Measurements from ENCODE around the gene WDR93. TPM values are rescaled to one million over a fixed set of nuclear protein-coding genes. Genes with fewer than 3 reads are reported as not detected.

WDR93 gene
- total RNA-seq, 1 experiment from 2014 or later = not detected

GRCh38 chr15:89745768-89746167, 55.2 kb downstream of the WDR93 start (continued):
- TF ChIP-seq ZNF121 (CRISPR knock-in tag; IDR thresholded peaks at IDR 0.05) (no peak), CBFB (CRISPR knock-in tag; IDR thresholded peaks at IDR 0.05; ENCODE audit: low read depth) (no peak), ATF3 (CRISPR knock-in tag; conservative IDR thresholded peaks at IDR 0.05) (no peak)
- TF ChIP-seq, protein P1, sequence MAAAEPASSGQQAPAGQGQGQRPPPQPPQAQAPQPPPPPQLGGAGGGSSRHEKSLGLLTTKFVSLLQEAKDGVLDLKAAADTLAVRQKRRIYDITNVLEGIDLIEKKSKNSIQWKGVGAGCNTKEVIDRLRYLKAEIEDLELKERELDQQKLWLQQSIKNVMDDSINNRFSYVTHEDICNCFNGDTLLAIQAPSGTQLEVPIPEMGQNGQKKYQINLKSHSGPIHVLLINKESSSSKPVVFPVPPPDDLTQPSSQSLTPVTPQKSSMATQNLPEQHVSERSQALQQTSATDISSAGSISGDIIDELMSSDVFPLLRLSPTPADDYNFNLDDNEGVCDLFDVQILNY (CRISPR knock-in tag; IDR thresholded peaks at IDR 0.05) = no peak
- TF ChIP-seq, protein P2, sequence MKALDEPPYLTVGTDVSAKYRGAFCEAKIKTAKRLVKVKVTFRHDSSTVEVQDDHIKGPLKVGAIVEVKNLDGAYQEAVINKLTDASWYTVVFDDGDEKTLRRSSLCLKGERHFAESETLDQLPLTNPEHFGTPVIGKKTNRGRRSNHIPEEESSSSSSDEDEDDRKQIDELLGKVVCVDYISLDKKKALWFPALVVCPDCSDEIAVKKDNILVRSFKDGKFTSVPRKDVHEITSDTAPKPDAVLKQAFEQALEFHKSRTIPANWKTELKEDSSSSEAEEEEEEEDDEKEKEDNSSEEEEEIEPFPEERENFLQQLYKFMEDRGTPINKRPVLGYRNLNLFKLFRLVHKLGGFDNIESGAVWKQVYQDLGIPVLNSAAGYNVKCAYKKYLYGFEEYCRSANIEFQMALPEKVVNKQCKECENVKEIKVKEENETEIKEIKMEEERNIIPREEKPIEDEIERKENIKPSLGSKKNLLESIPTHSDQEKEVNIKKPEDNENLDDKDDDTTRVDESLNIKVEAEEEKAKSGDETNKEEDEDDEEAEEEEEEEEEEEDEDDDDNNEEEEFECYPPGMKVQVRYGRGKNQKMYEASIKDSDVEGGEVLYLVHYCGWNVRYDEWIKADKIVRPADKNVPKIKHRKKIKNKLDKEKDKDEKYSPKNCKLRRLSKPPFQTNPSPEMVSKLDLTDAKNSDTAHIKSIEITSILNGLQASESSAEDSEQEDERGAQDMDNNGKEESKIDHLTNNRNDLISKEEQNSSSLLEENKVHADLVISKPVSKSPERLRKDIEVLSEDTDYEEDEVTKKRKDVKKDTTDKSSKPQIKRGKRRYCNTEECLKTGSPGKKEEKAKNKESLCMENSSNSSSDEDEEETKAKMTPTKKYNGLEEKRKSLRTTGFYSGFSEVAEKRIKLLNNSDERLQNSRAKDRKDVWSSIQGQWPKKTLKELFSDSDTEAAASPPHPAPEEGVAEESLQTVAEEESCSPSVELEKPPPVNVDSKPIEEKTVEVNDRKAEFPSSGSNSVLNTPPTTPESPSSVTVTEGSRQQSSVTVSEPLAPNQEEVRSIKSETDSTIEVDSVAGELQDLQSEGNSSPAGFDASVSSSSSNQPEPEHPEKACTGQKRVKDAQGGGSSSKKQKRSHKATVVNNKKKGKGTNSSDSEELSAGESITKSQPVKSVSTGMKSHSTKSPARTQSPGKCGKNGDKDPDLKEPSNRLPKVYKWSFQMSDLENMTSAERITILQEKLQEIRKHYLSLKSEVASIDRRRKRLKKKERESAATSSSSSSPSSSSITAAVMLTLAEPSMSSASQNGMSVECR (CRISPR knock-in tag; IDR thresholded peaks at IDR 0.05; ENCODE audit: borderline replicate concordance) = no peak
- TF ChIP-seq, protein P3, sequence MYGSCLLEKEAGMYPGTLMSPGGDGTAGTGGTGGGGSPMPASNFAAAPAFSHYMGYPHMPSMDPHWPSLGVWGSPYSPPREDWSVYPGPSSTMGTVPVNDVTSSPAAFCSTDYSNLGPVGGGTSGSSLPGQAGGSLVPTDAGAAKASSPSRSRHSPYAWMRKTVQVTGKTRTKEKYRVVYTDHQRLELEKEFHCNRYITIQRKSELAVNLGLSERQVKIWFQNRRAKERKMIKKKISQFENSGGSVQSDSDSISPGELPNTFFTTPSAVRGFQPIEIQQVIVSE (CRISPR knock-in tag; IDR thresholded peaks at IDR 0.05; ENCODE audit: borderline replicate concordance) = no peak

DNA sequence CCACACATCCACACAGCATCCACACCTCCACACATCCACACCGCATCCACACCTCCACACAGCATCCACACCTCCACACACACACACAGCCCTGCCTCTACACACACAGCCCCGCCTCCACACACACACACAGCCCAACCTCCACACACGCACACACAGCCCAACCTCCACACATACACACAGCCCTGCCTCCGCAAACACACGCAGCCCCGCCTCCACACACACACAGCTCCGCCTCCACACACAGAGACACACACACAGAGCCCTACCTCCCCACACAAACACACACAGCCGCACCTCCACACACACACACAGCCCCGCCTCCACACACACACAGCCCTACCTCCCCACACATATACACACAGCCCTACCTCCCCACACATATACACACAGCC, 55.8 kb downstream of the WDR93 start:
- DNase-seq (ENCODE audit: low spot score) = no peak

GRCh38 chr15:89747708-89748682, 57.4 kb downstream of the WDR93 start:
- ChIA-PET POLR2A (interaction anchor here (0.5 to 1.1 kb wide), 2 partner anchors 13 to 374 kb away, joined by 3 read pairs; no protein-coding TSS in a partner anchor), CTCF (interaction anchor here (0.7 to 6.7 kb wide), 6 partner anchors 9 to 223 kb away, joined by 3 to 54 read pairs (median 4); no protein-coding TSS in a partner anchor)
- Mint-ChIP-seq H3K27ac (no peak overlapping the region), H3K27me3 (ENCODE audit: low read depth) (peaks cover 18% of the 10 kb centered on the region), H3K4me1 (peaks cover 20% of the 10 kb centered on the region; the same call in 1 of the 2 replicates), H3K9me3 (no peaks in the 10 kb centered on the region), H3K4me3 (no peak overlapping the region), H3K36me3 (no peaks in the 10 kb centered on the region)
- DNase-seq (ENCODE audit: low spot score) (peak; percentile 34), ATAC-seq (peak; percentile 4)
- TF ChIP-seq MXD4 (CRISPR knock-in tag; IDR thresholded peaks at IDR 0.05; ENCODE audit: borderline replicate concordance) (no peak), RELA (CRISPR knock-in tag; IDR thresholded peaks at IDR 0.05; ENCODE audit: borderline replicate concordance) (no peak), GTF2I (CRISPR knock-in tag; conservative IDR thresholded peaks at IDR 0.05) (no peak), JAZF1 (CRISPR knock-in tag; IDR thresholded peaks at IDR 0.05) (no peak), FOXJ3 (CRISPR knock-in tag; IDR thresholded peaks at IDR 0.05; ENCODE audit: borderline replicate concordance) (no peak), NR3C1 (CRISPR knock-in tag; conservative IDR thresholded peaks at IDR 0.05; ENCODE audit: low read depth) (no peak), SOX15 (CRISPR knock-in tag; IDR thresholded peaks at IDR 0.05) (no peak), ZNF512 (CRISPR knock-in tag; IDR thresholded peaks at IDR 0.05; ENCODE audit: borderline replicate concordance) (no peak), GRHL2 (CRISPR knock-in tag; IDR thresholded peaks at IDR 0.05; ENCODE audit: insufficient replicate concordance, severe bottlenecking) (no peak), CBFB (CRISPR knock-in tag; IDR thresholded peaks at IDR 0.05; ENCODE audit: low read depth) (no peak)
- TF ChIP-seq, protein P4, sequence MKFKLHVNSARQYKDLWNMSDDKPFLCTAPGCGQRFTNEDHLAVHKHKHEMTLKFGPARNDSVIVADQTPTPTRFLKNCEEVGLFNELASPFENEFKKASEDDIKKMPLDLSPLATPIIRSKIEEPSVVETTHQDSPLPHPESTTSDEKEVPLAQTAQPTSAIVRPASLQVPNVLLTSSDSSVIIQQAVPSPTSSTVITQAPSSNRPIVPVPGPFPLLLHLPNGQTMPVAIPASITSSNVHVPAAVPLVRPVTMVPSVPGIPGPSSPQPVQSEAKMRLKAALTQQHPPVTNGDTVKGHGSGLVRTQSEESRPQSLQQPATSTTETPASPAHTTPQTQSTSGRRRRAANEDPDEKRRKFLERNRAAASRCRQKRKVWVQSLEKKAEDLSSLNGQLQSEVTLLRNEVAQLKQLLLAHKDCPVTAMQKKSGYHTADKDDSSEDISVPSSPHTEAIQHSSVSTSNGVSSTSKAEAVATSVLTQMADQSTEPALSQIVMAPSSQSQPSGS (CRISPR knock-in tag; IDR thresholded peaks at IDR 0.05; ENCODE audit: borderline replicate concordance, low read depth) = no peak

More for the DNA sequence above, 55.8 kb downstream of the WDR93 start:
- Mint-ChIP-seq H3K27ac (no peak overlapping the region), H3K4me1 (peaks cover 20% of the 10 kb centered on the region; the same call in 1 of the 2 replicates), H3K4me3 (no peak overlapping the region), H3K27me3 (ENCODE audit: low read depth) (peaks cover 2% of the 10 kb centered on the region), H3K36me3 (no peaks in the 10 kb centered on the region), H3K9me3 (no peaks in the 10 kb centered on the region)
- ATAC-seq = no peak
- ChIA-PET CTCF (interaction anchor here (1.4 to 6.7 kb wide), 2 partner anchors 14 to 128 kb away, joined by 3 to 54 read pairs; no protein-coding TSS in a partner anchor), POLR2A (no interaction called here)
- TF ChIP-seq EMX1 (CRISPR knock-in tag; IDR thresholded peaks at IDR 0.05) (no peak), CBFB (CRISPR knock-in tag; IDR thresholded peaks at IDR 0.05; ENCODE audit: low read depth) (no peak)

All from WTC11 (cell line).